HepG2 (cell line): ENCODE results near the gene TSHZ1. TPM values are rescaled to one million over a fixed set of nuclear protein-coding genes. Genes with fewer than 3 reads are reported as not detected.

Source experiments
- ATAC-seq: fragments of 200-7000 bp; cut with Tn5 transposase; 3 replicates; pipeline ENCODE4 v1.9.1; 2020; ENCODE audit warnings: mild to moderate bottlenecking, moderate library complexity
- BruUV-seq: library from RNA; stranded (reverse); fragments of 400-500 nt; replicated peaks from 2 replicates; lab custom pipeline; 2021; lab: Mats Ljungman, UMichigan
- CTCF ChIA-PET: fragments of 300-600 bp; formaldehyde crosslinking; extraction: SDS; loops from one replicate; lab custom pipeline; 2021; ENCODE audit warnings: low total read pairs, inconsistent platforms, low intra/inter-chr PET ratio; lab: Yijun Ruan, JAX
- POLR2A ChIA-PET: fragments of 350-600 bp; sonication (Branson Sonifier 250); formaldehyde crosslinking; loops from one replicate; lab custom pipeline; 2020; ENCODE audit warnings: antibody characterized with exemption, inconsistent platforms; lab: Yijun Ruan, JAX
- DNase-seq: peaks from one replicate; pipeline ENCODE4 v3.0.0-alpha.2; 2015; ENCODE audit warnings: low spot score
- FAIRE-seq: peaks from 3 replicates; lab custom pipeline; 2011; peaks lifted over from hg19 to GRCh38; lab: Jason Lieb, UNC
- H2AFZ ChIP-seq: one replicate; pipeline ENCODE4 v1.6.1; 2011; ENCODE audit warnings: low read length, inconsistent platforms
- H3K27ac ChIP-seq: fragments of 300-600 bp; 3 replicates; pipeline ENCODE4 v1.8.0; 2011; ENCODE audit warnings: mixed run types, mild to moderate bottlenecking, mixed read lengths, low read length, inconsistent platforms; ENCODE audit not compliant: insufficient read depth; ENCODE audit errors: extremely low read length
- H3K27me3 ChIP-seq, 2 experiments: fragments of 200-600 bp in 1 of 2; 2 replicates in 1 of 2; 3 replicates in 1 of 2; pipeline versions ENCODE4 v1.6.0 to v1.8.0; 2011; ENCODE audit warnings: low read length in 2 of 2, mild to moderate bottlenecking in 2 of 2, moderate library complexity in 2 of 2, inconsistent platforms in 1 of 2; ENCODE audit not compliant: insufficient read depth in 2 of 2, control insufficient read depth in 1 of 2
- H3K36me3 ChIP-seq, 2 experiments: fragments of 200-600 bp in 1 of 2; replicated peaks in 1 of 2; 2 replicates in 1 of 2; 3 replicates in 1 of 2; pipeline versions ENCODE4 v1.5.1 to v1.8.0; 2011; ENCODE audit warnings: low read length in 2 of 2, inconsistent platforms in 1 of 2; ENCODE audit not compliant: insufficient read depth in 2 of 2, control insufficient read depth in 1 of 2
- H3K4me1 ChIP-seq: 2 replicates; pipeline ENCODE4 v1.5.1; 2012; ENCODE audit warnings: low read length, inconsistent platforms; ENCODE audit not compliant: insufficient read depth
- H3K4me2 ChIP-seq: 2 replicates; pipeline ENCODE4 v1.6.0; 2011; ENCODE audit warnings: low read depth, low read length, inconsistent platforms
- H3K4me3 ChIP-seq, 3 experiments: fragments of 200-600 bp in 1 of 3; sonication (generic), shearing (Covaris generic) in 1 of 3; replicated peaks in 1 of 3; 2 replicates each; pipeline ENCODE4 v1.5.1; 2011 to 2016; ENCODE audit warnings: low read length in 3 of 3, inconsistent platforms in 2 of 3, low read depth in 2 of 3, mild to moderate bottlenecking in 2 of 3, control low read depth in 1 of 3, mixed read lengths in 1 of 3; ENCODE audit not compliant: insufficient read depth in 1 of 3
- H3K79me2 ChIP-seq: one replicate; pipeline ENCODE4 v1.6.1; 2011; ENCODE audit warnings: low read length, inconsistent platforms; ENCODE audit not compliant: insufficient read depth
- H3K9ac ChIP-seq: 2 replicates; pipeline ENCODE4 v1.6.0; 2011; ENCODE audit warnings: mild to moderate bottlenecking, low read depth, low read length, inconsistent platforms; ENCODE audit not compliant: insufficient read depth
- H3K9me3 ChIP-seq: 2 replicates; pipeline ENCODE4 v1.5.1; 2012; ENCODE audit warnings: mild to moderate bottlenecking, low read length
- H4K20me1 ChIP-seq: 2 replicates; pipeline ENCODE4 v1.6.0; 2011; ENCODE audit warnings: inconsistent platforms, mild to moderate bottlenecking, low read length, moderate library complexity; ENCODE audit not compliant: insufficient read depth
- CEBPB ChIP-seq: IDR thresholded peaks from 2 replicates; pipeline ENCODE4 v1.6.1; 2011; ENCODE audit warnings: low read depth, low read length, improper control_type of control experiment, borderline replicate concordance
- CEBPG ChIP-seq: IDR thresholded peaks from 2 replicates; pipeline ENCODE4 v1.6.1; 2016
- POLR2A ChIP-seq, 2 experiments: IDR thresholded peaks; 2 replicates each; pipeline ENCODE4 v1.6.1; 2011; ENCODE audit warnings: low read depth in 2 of 2, low read length in 2 of 2, mild to moderate bottlenecking in 1 of 2, moderate library complexity in 1 of 2; ENCODE audit not compliant: insufficient read depth in 1 of 2
- SRY ChIP-seq: sonication (generic); formaldehyde crosslinking; IDR thresholded peaks from 2 replicates; pipeline ENCODE4 v1.8.0; 2022; ENCODE audit warnings: mild to moderate bottlenecking, missing genetic modification reagents
- SUZ12 ChIP-seq: fragments of 150-350 bp; IDR thresholded peaks from 2 replicates; pipeline ENCODE4 v1.6.1; 2014; ENCODE audit warnings: low read depth, low read length
- THYN1 ChIP-seq: sonication (generic); formaldehyde crosslinking; IDR thresholded peaks from 2 replicates; pipeline ENCODE4 v1.8.1; 2023; ENCODE audit warnings: low read depth, mild to moderate bottlenecking, moderate library complexity, missing genetic modification reagents, borderline replicate concordance
- ZBTB20 ChIP-seq: sonication (generic); formaldehyde crosslinking; IDR thresholded peaks from 2 replicates; pipeline ENCODE4 v1.8.1; 2023; ENCODE audit warnings: missing genetic modification reagents, low read depth, mild to moderate bottlenecking, borderline replicate concordance
- ZKSCAN1 ChIP-seq: fragments of 150-350 bp; IDR thresholded peaks from 2 replicates; pipeline ENCODE4 v1.6.1; 2014; ENCODE audit warnings: low read length
- ZNF382 ChIP-seq: sonication (generic); formaldehyde crosslinking; IDR thresholded peaks from 2 replicates; pipeline ENCODE4 v1.5.0; 2020; ENCODE audit warnings: missing genetic modification reagents, mild to moderate bottlenecking, borderline replicate concordance
- ZNF468 ChIP-seq: sonication (generic); formaldehyde crosslinking; IDR thresholded peaks from 2 replicates; pipeline ENCODE4 v1.8.0; 2022; ENCODE audit warnings: mild to moderate bottlenecking, moderate library complexity, missing genetic modification reagents
- ZNF850 ChIP-seq: sonication (generic); formaldehyde crosslinking; conservative IDR thresholded peaks from 2 replicates; pipeline ENCODE4 v1.9.0; 2021; ENCODE audit warnings: mild to moderate bottlenecking, missing genetic modification reagents
- whole genome bisulfite sequencing: methylation state at CpG from one replicate; pipeline ENCODE4 v1.1.6; 2017; ENCODE audit warnings: low lambda C conversion rate; 5-methylcytosine and 5-hydroxymethylcytosine counted together
- in situ Hi-C: cut with HindIII; loops from 2 replicates; pipeline ENCODE4 v1.10.0; 2017; ENCODE audit warnings: low pct_unique_long_range_greater_than_20kb; ENCODE audit not compliant: extremely low pct_ligation_motif_present
- intact Hi-C: fragments of 100-400 bp; cut with micrococcal nuclease; formaldehyde crosslinking; loops from one replicate; pipeline ENCODE4 v1.10.0; 2022; ENCODE audit not compliant: unreplicated experiment
- polyA plus RNA-seq, 8 experiments: library from polyadenylated mRNA; depleted of rRNA in 3 of 8; stranded (reverse) in 7 of 8; unstranded in 1 of 8; fragments of >200 nt; fragmentation: Illumina TruSeq in 4 of 8; extraction: Trizol in 4 of 8; gene quantifications; 2 replicates each; pipeline versions ENCODE4 v1.2.1 to v1.2.3, GENCODE V29; 2011 to 2016; ENCODE audit warnings: low read depth in 4 of 8, missing spikeins in 1 of 8, mixed read lengths in 1 of 8; ENCODE audit not compliant: insufficient read depth in 1 of 8
- total RNA-seq, 5 experiments: library from RNA; depleted of rRNA; stranded (reverse); fragments of >200 nt; fragmentation: Illumina TruSeq; extraction: Trizol; gene quantifications; 2 replicates each; pipeline ENCODE4 v1.2.3, GENCODE V29; 2016; ENCODE audit warnings: low read depth in 1 of 5

The TSHZ1 gene
- total and polyA plus RNA-seq, 2 of the 13 experiments (the other 11 are each of a cell fraction or from before 2014, with no cell fraction given) = 2.5 to 2.7 TPM

DNA sequence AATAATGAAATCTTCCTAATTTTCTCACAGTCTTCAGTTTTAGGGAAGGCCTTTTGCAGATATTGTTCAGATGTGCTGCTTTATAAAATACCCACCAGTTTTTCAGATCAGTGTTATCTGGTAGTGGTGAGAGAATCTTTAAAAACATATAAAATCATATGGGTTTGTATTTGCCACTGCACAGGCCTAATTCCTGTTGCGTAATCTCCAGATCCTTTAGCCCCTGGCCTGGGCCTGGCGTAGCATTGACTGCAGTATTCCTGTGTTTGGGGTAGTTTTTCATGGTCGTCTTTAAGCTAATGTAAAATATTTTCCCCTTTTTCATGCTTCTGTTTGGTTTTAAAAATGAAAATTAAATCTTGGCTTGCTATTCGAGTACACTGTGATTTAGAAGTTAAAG, 43.2 kb downstream of the TSHZ1 start:
- DNase-seq (no peak), FAIRE-seq (no peak), ATAC-seq (no peak)
- Histone ChIP-seq H3K27ac (no peak overlapping the region), H3K36me3 (no peaks in the 10 kb centered on the region), H3K4me2 (no peak overlapping the region), H3K9me3 (no peaks in the 10 kb centered on the region), H3K4me1 (0 out of 2 replicates have a peak, but pooled peaks cover 10% of the 10 kb centered on the region), H3K79me2 (peaks cover 5% of the 10 kb centered on the region), H4K20me1 (no peaks in the 10 kb centered on the region), H3K4me3 (no peak overlapping the region), H2AFZ (no peak overlapping the region), H3K27me3 (no peaks in the 10 kb centered on the region), H3K9ac (no peak overlapping the region)
- ChIA-PET POLR2A (no interaction called here), CTCF (no interaction called here)
- BruUV-seq = no TSS peak
- 99% methylated on average over 4 of the region's 4 CpGs for WGBS
- in situ Hi-C loops = no loop called here
- intact Hi-C loops = no loop called here
- TF ChIP-seq ZBTB20 (CRISPR knock-in tag) (no peak), ZNF468 (CRISPR knock-in tag) (no peak), THYN1 (CRISPR knock-in tag) (no peak), CEBPG (peak; percentile 82), CEBPB (peak; percentile 88), POLR2A (IDR thresholded peaks at IDR 0.05; ENCODE audit: insufficient read depth in 1 of 2, low read depth in 2 of 2, low read length in 2 of 2) (no peak)

DNA sequence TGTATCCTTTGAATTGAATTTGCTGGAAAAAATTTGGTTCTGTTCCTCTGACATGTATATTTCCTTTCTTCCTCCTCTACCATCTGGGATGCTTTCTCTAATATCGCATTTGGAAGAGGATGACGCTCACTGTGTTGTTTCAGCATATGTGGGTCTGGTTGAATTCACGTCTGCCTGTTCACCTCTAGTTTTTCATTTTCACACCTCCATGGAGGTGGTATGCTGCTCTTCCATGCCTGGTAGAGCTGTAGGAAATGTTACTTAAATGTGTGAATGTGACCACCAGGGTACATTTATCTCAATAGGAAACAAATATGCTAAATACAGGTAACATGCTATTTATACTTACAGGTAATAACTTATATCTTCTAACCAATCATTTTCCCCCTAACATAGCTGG, 44.5 kb downstream of the TSHZ1 start:
- Histone ChIP-seq H4K20me1 (no peaks in the 10 kb centered on the region), H2AFZ (no peak overlapping the region), H3K79me2 (no peaks in the 10 kb centered on the region), H3K36me3 (no peaks in the 10 kb centered on the region), H3K4me3 (no peak overlapping the region), H3K4me1 (0 out of 2 replicates have a peak, but pooled peaks cover 10% of the 10 kb centered on the region), H3K4me2 (no peak overlapping the region), H3K9ac (no peak overlapping the region), H3K27me3 (no peaks in the 10 kb centered on the region), H3K27ac (no peak overlapping the region), H3K9me3 (no peaks in the 10 kb centered on the region)
- intact Hi-C loops = no loop called here
- ChIA-PET CTCF (no interaction called here), POLR2A (no interaction called here)
- FAIRE-seq (no peak), ATAC-seq (no peak), DNase-seq (no peak)
- BruUV-seq = no TSS peak
- WGBS = 96% methylated on average over 3 of the region's 3 CpGs
- in situ Hi-C loops = no loop called here
- TF ChIP-seq ZNF382 (CRISPR knock-in tag) (no peak), SUZ12 (no peak), ZNF850 (CRISPR knock-in tag) (no peak), ZKSCAN1 (no peak), SRY (no peak)
